Keratinocyte (primary cell): ENCODE results near the gene NR6A1. TPM values are rescaled to one million over a fixed set of nuclear protein-coding genes. Genes with fewer than 3 reads are reported as not detected.

Experiments used
- DNase-seq: peaks from one replicate; pipeline ENCODE4 v3.0.0-alpha.2; 2011; ENCODE audit warnings: low read depth, missing footprints, low spot score
- FAIRE-seq: peaks from 2 replicates; lab custom pipeline; 2011; peaks lifted over from hg19 to GRCh38; lab: Jason Lieb, UNC
- H2AFZ ChIP-seq: 2 replicates; pipeline ENCODE4 v1.6.0; 2012; ENCODE audit warnings: low read length, control low read depth, inconsistent platforms; ENCODE audit not compliant: control insufficient read depth
- H3K27ac ChIP-seq: 2 replicates; pipeline ENCODE4 v1.5.1; 2011; ENCODE audit warnings: low read length; ENCODE audit not compliant: control insufficient read depth, insufficient read depth
- H3K27me3 ChIP-seq: 3 replicates; pipeline ENCODE4 v1.6.0; 2011; ENCODE audit warnings: low read length; ENCODE audit not compliant: control insufficient read depth, insufficient read depth; ENCODE audit errors: extremely low read depth
- H3K36me3 ChIP-seq, 2 experiments: 2 replicates in 1 of 2; 3 replicates in 1 of 2; pipeline ENCODE4 v1.5.1; 2011; ENCODE audit warnings: low read length in 2 of 2, mild to moderate bottlenecking in 1 of 2; ENCODE audit not compliant: control insufficient read depth in 2 of 2, insufficient read depth in 2 of 2; ENCODE audit errors: extremely low read depth in 1 of 2
- H3K4me1 ChIP-seq: 3 replicates; pipeline ENCODE4 v1.5.1; 2011; ENCODE audit warnings: low read length; ENCODE audit not compliant: control insufficient read depth, insufficient read depth; ENCODE audit errors: extremely low read depth
- H3K4me2 ChIP-seq: 3 replicates; pipeline ENCODE4 v1.6.0; 2011; ENCODE audit warnings: low read depth, low read length; ENCODE audit not compliant: control insufficient read depth, insufficient read depth; ENCODE audit errors: extremely low read depth
- H3K4me3 ChIP-seq, 3 experiments: fragments of 200-600 bp in 1 of 3; sonication (generic) in 1 of 3; 2 replicates in 2 of 3; 3 replicates in 1 of 3; pipeline ENCODE4 v1.5.1; 2011 to 2016; ENCODE audit warnings: low read length in 3 of 3, mild to moderate bottlenecking in 3 of 3, control low read depth in 2 of 3, inconsistent platforms in 1 of 3, low read depth in 1 of 3, mixed read lengths in 1 of 3, mixed run types in 1 of 3, moderate library complexity in 1 of 3; ENCODE audit not compliant: control insufficient read depth in 2 of 3, insufficient read depth in 2 of 3; ENCODE audit errors: extremely low read depth in 1 of 3
- H3K79me2 ChIP-seq: 2 replicates; pipeline ENCODE4 v1.6.0; 2012; ENCODE audit warnings: low read length; ENCODE audit not compliant: control insufficient read depth, insufficient read depth
- H3K9ac ChIP-seq: 3 replicates; pipeline ENCODE4 v1.6.0; 2011; ENCODE audit warnings: low read length; ENCODE audit not compliant: control insufficient read depth, insufficient read depth; ENCODE audit errors: extremely low read depth
- H3K9me1 ChIP-seq: 3 replicates; pipeline ENCODE4 v1.6.0; 2011; ENCODE audit warnings: low read length; ENCODE audit not compliant: control insufficient read depth, insufficient read depth; ENCODE audit errors: extremely low read depth
- H3K9me3 ChIP-seq: 2 replicates; pipeline ENCODE4 v1.5.1; 2012; ENCODE audit warnings: low read depth, low read length; ENCODE audit not compliant: control insufficient read depth
- H4K20me1 ChIP-seq: 3 replicates; pipeline ENCODE4 v1.6.0; 2011; ENCODE audit warnings: low read length; ENCODE audit not compliant: control insufficient read depth, insufficient read depth; ENCODE audit errors: extremely low read depth
- CTCF ChIP-seq, 3 experiments: IDR thresholded peaks in 1 of 3; conservative IDR thresholded peaks in 1 of 3; optimal IDR thresholded peaks in 1 of 3; 2 replicates in 2 of 3; 3 replicates in 1 of 3; pipeline versions ENCODE3 to v1.5.1; 2011; ENCODE audit warnings: low read length in 3 of 3, mild to moderate bottlenecking in 3 of 3, moderate library complexity in 2 of 3, control low read depth in 1 of 3, inconsistent platforms in 1 of 3; ENCODE audit not compliant: insufficient read depth in 2 of 3; ENCODE audit errors: extremely low read depth in 1 of 3
- EZH2 ChIP-seq: IDR thresholded peaks from one replicate; pipeline ENCODE4 v1.6.1; 2012; ENCODE audit warnings: inconsistent platforms, mild to moderate bottlenecking, low read length, moderate library complexity
- dilution Hi-C: fragments of 300-500 bp; cut with MboI; formaldehyde crosslinking; loops from one replicate; pipeline ENCODE4 v1.7.0; 2020; ENCODE audit warnings: low sequenced_read_pairs; ENCODE audit not compliant: extremely low pct_ligation_motif_present
- polyA plus RNA-seq, 5 experiments: library from polyadenylated mRNA; depleted of rRNA in 3 of 5; stranded (reverse) in 3 of 5; stranded (forward) in 1 of 5; unstranded in 1 of 5; fragments of >200 nt; gene quantifications; 1 replicate in 1 of 5; 2 replicates in 3 of 5; 3 replicates in 1 of 5; pipeline versions ENCODE4 v1.2.1 to v1.2.3, GENCODE V29; 2011 to 2012; ENCODE audit warnings: missing spikeins in 2 of 5, low read depth in 1 of 5, low replicate concordance in 1 of 5

NR6A1 gene
- polyA plus RNA-seq, 1 donor (not counting 4 experiments of a cell fraction or from before 2014, with no cell fraction given), result 1.8 TPM

GRCh38 chr9:124645274-124645673 lies 125.8 kb downstream of the NR6A1 start:
- Histone ChIP-seq H2AFZ (no peak overlapping the region), H3K4me3 (no peak overlapping the region), H3K9ac (no peak overlapping the region), H4K20me1 (no peaks in the 10 kb centered on the region), H3K9me1 (no peaks in the 10 kb centered on the region), H3K79me2 (no peaks in the 10 kb centered on the region), H3K36me3 (no peaks in the 10 kb centered on the region), H3K4me1 (no peaks in the 10 kb centered on the region), H3K9me3 (no peaks in the 10 kb centered on the region), H3K27me3 (no peaks in the 10 kb centered on the region), H3K27ac (no peak overlapping the region), H3K4me2 (no peak overlapping the region)
- dilution Hi-C loops, result no loop called here
- DNase-seq (no peak), FAIRE-seq (no peak)
- no peak for TF ChIP-seq CTCF (optimal IDR thresholded peaks at IDR 0.05 in 1 of 3, IDR thresholded peaks at IDR 0.05 in 1 of 3, conservative IDR thresholded peaks at IDR 0.05 in 1 of 3; ENCODE audit: extremely low read depth in 1 of 3, insufficient read depth in 2 of 3, low read length in 3 of 3)
- no peak for TF ChIP-seq EZH2

DNA sequence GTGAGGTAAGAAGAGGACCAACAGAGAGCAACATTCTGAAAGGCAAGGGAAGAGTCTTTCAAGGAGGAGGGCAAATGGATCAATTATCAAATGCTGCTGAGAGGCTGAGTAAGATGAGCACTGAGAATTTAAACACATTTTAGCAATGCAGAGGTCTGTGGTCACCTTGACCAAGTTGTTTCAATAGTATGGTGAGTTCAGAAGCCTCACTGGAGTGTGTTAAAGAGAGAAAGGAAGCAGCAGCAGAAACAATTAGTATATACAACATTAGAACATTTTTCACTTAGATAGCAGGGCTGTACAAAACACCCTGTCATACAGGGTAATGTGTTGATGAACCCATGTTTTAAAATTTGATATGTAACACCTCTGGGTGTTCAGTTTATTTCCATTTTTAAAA lies 131.5 kb downstream of the NR6A1 start:
- TF ChIP-seq CTCF (optimal IDR thresholded peaks at IDR 0.05 in 1 of 3, IDR thresholded peaks at IDR 0.05 in 1 of 3, conservative IDR thresholded peaks at IDR 0.05 in 1 of 3; ENCODE audit: extremely low read depth in 1 of 3, insufficient read depth in 2 of 3, low read length in 3 of 3) (no peak), EZH2 (no peak)
- DNase-seq (no peak), FAIRE-seq (no peak)
- dilution Hi-C loops, result no loop called here
- Histone ChIP-seq H3K9ac (no peak overlapping the region), H3K36me3 (no peaks in the 10 kb centered on the region), H3K4me2 (no peak overlapping the region), H3K9me3 (no peaks in the 10 kb centered on the region), H3K4me3 (no peak overlapping the region), H3K79me2 (no peaks in the 10 kb centered on the region), H3K9me1 (no peaks in the 10 kb centered on the region), H2AFZ (no peak overlapping the region), H3K27me3 (no peaks in the 10 kb centered on the region), H4K20me1 (no peaks in the 10 kb centered on the region), H3K4me1 (no peaks in the 10 kb centered on the region), H3K27ac (no peak overlapping the region)
